AG04449 (cell line): Measurements from ENCODE around the gene DDAH2.

Source experiments
- CTCF ChIA-PET: fragments of 350-600 bp; formaldehyde crosslinking; extraction: SDS; loops from one replicate; lab custom pipeline; 2021; ENCODE audit warnings: antibody characterized with exemption; lab: Yijun Ruan, JAX
- POLR2A ChIA-PET: fragments of 400-600, 350-600 bp; formaldehyde crosslinking; extraction: SDS; loops from one replicate; lab custom pipeline; 2020; ENCODE audit warnings: antibody characterized with exemption, inconsistent platforms; lab: Yijun Ruan, JAX
- DNase-seq: peaks from one replicate; pipeline ENCODE4 v3.0.0-alpha.2; 2010; ENCODE audit warnings: low read depth, low spot score
- H3K4me3 ChIP-seq: 2 replicates; pipeline ENCODE4 v1.5.1; 2011; ENCODE audit warnings: low read depth, mild to moderate bottlenecking, control low read depth, low read length
- TF ChIP-seq, protein P1 (sequence below): IDR thresholded peaks from one replicate; pipeline ENCODE4 v1.5.1; 2011; ENCODE audit warnings: mild to moderate bottlenecking, moderate library complexity, low read length, control low read depth, inconsistent platforms; ENCODE audit not compliant: insufficient read depth; ENCODE audit errors: missing control alignments

Gene DDAH2

DNA sequence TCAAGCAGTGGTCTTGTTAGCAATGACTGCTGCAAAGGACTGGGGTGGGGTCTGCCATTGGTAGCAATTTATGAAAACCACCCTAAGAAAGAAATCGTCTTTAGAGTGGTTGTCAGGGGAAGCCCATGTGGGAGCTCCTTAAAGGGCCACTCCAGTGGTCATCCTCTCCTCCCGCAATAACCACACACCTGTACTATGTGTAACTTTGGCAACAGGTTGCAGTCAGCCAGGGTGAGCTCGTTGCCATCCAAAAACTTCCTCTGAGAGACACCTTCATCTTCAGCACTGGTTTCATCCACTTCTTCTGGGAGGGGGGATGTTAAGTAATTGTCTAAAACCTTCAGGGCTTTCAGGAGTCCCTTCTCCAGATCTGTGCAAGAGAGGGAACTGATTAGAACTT, 2.9 kb upstream of the DDAH2 start:
- ChIA-PET CTCF (interaction anchor here (0.6 kb wide), 1 partner anchor 98 kb away, joined by 3 read pairs; no protein-coding TSS in a partner anchor), POLR2A (interaction anchor here (0.9 kb wide), 1 partner anchor 96 kb away, joined by 6 read pairs; the partner anchor contains the start of gene HSPA1B)
- no peak for DNase-seq
- TF ChIP-seq, protein P1, sequence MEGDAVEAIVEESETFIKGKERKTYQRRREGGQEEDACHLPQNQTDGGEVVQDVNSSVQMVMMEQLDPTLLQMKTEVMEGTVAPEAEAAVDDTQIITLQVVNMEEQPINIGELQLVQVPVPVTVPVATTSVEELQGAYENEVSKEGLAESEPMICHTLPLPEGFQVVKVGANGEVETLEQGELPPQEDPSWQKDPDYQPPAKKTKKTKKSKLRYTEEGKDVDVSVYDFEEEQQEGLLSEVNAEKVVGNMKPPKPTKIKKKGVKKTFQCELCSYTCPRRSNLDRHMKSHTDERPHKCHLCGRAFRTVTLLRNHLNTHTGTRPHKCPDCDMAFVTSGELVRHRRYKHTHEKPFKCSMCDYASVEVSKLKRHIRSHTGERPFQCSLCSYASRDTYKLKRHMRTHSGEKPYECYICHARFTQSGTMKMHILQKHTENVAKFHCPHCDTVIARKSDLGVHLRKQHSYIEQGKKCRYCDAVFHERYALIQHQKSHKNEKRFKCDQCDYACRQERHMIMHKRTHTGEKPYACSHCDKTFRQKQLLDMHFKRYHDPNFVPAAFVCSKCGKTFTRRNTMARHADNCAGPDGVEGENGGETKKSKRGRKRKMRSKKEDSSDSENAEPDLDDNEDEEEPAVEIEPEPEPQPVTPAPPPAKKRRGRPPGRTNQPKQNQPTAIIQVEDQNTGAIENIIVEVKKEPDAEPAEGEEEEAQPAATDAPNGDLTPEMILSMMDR: no peak
- H3K4me3 ChIP-seq: no peak overlapping the region

- TF ChIP-seq, protein P1: no peak
Observed at GRCh38 chr6:31730631-31731086, 1.6 kb upstream of the DDAH2 start.

GRCh38 chr6:31729979-31730630, 1.0 kb upstream of the DDAH2 start:
- TF ChIP-seq, protein P1: no peak
- ChIA-PET CTCF (interaction anchor here (0.8 to 3.9 kb wide), 16 partner anchors 9 to 222 kb away, joined by 3 to 24 read pairs (median 4); partner anchors contain the start of genes HSPA1A, HSPA1L, LSM2 and LY6G6D), POLR2A (interaction anchor here (0.6 to 3.9 kb wide), 15 partner anchors 8 to 133 kb away, joined by 3 to 16 read pairs (median 6); partner anchors contain the start of genes ABHD16A, HSPA1A, HSPA1B and HSPA1L)
- H3K4me3 ChIP-seq: peak overlapping the region; percentile 89
- DNase-seq: no peak

More at GRCh38 chr6:31730631-31731086, 1.6 kb upstream of the DDAH2 start:
- ChIA-PET CTCF (interaction anchor here (0.8 to 3.9 kb wide), 12 partner anchors 9 to 150 kb away, joined by 3 to 24 read pairs (median 4); partner anchors contain the start of genes HSPA1A, HSPA1L, LSM2 and LY6G5C), POLR2A (interaction anchor here (0.6 to 3.9 kb wide), 11 partner anchors 10 to 132 kb away, joined by 3 to 16 read pairs (median 7); partner anchors contain the start of genes ABHD16A, HSPA1A, HSPA1B and HSPA1L)
- H3K4me3 ChIP-seq: no peak overlapping the region; the same call in 1 of the 2 replicates
- DNase-seq: no peak

- ChIA-PET CTCF (interaction anchor here (0.8 to 3.9 kb wide), 12 partner anchors 9 to 222 kb away, joined by 3 to 24 read pairs (median 5); partner anchors contain the start of genes HSPA1A, HSPA1L, LSM2 and LY6G6D), POLR2A (interaction anchor here (0.9 to 3.9 kb wide), 14 partner anchors 9 to 133 kb away, joined by 3 to 16 read pairs (median 6); partner anchors contain the start of genes ABHD16A, HSPA1A, HSPA1B and HSPA1L)
- no peak for DNase-seq
- H3K4me3 ChIP-seq: peak overlapping the region; percentile 89
- TF ChIP-seq, protein P1: peak; percentile 72
Observed at GRCh38 chr6:31729515-31729978, 448 bp upstream of the DDAH2 start.

- TF ChIP-seq, protein P1: no peak
- H3K4me3 ChIP-seq: peak overlapping the region; percentile 89
Observed at GRCh38 chr6:31727717-31728671, 1.1 kb downstream of the DDAH2 start.

More at GRCh38 chr6:31727717-31728671, 1.1 kb downstream of the DDAH2 start:
- POLR2A ChIA-PET: interaction anchor here (1.6 to 3.9 kb wide), 5 partner anchors 12 to 111 kb away, joined by 5 to 16 read pairs (median 9); partner anchors contain the start of genes HSPA1B, LSM2 and MSH5
- CTCF ChIA-PET: interaction anchor here (0.9 to 3.9 kb wide), 9 partner anchors 11 to 107 kb away, joined by 3 to 24 read pairs (median 4); partner anchors contain the start of genes HSPA1A, HSPA1L, LY6G6D and MSH5
- DNase-seq: no peak
